GM12878 (cell line): ENCODE data around the gene OR2B2. TPM values are rescaled to one million over a fixed set of nuclear protein-coding genes. Genes with fewer than 3 reads are reported as not detected.
"Not testable (repeated sequence)": the region's sequence is repeated elsewhere in the genome, so short reads cannot be mapped to it uniquely, and the experiment has no call there.

Experiments
- ATAC-seq: fragments of 200-7000 bp; cut with Tn5 transposase; 3 replicates; pipeline ENCODE4 v1.9.1; 2020; ENCODE audit warnings: mild to moderate bottlenecking, moderate library complexity
- BruUV-seq: library from RNA; stranded (reverse); fragments of 400-500 nt; replicated peaks from 2 replicates; lab custom pipeline; 2021; lab: Mats Ljungman, UMichigan
- CTCF ChIA-PET: fragments of 300-600 bp; sonication (Branson Sonifier 250); formaldehyde crosslinking; extraction: SDS; loops from one replicate; lab custom pipeline; 2021; ENCODE audit warnings: inconsistent platforms; lab: Yijun Ruan, JAX
- POLR2A ChIA-PET: fragments of 350-600 bp; formaldehyde crosslinking; extraction: SDS; loops from one replicate; lab custom pipeline; 2021; ENCODE audit warnings: inconsistent platforms; lab: Charles Lee
- RAD21 ChIA-PET: fragments of 300-600 bp; sonication (Branson Sonifier 250); formaldehyde crosslinking; loops from one replicate; lab custom pipeline; 2023; ENCODE audit warnings: antibody characterized with exemption; ENCODE audit not compliant: unreplicated experiment; lab: Charles Lee
- SMC1A ChIA-PET: fragments of 300-600 bp; sonication (Branson Sonifier 250); formaldehyde crosslinking; loops from one replicate; lab custom pipeline; 2023; ENCODE audit not compliant: unreplicated experiment, uncharacterized antibody; lab: Charles Lee
- DNase-seq: peaks from one replicate; pipeline ENCODE4 v3.0.0-alpha.2; 2011; ENCODE audit warnings: low read depth, low spot score
- FAIRE-seq: peaks from 3 replicates; lab custom pipeline; 2011; peaks lifted over from hg19 to GRCh38; lab: Jason Lieb, UNC
- H2AFZ ChIP-seq: 2 replicates; pipeline ENCODE4 v1.6.0; 2011; ENCODE audit warnings: low read depth, low read length, control low read depth; ENCODE audit not compliant: control insufficient read depth
- H3K27ac ChIP-seq: 2 replicates; pipeline ENCODE4 v1.5.1; 2011; ENCODE audit warnings: control low read depth; ENCODE audit not compliant: control insufficient read depth, insufficient read depth
- H3K27me3 ChIP-seq, 2 experiments: replicated peaks in 1 of 2; 2 replicates each; pipeline versions ENCODE4 v1.6.0 to v1.6.1; 2011; ENCODE audit warnings: low read length in 1 of 2; ENCODE audit not compliant: control insufficient read depth in 2 of 2, insufficient read depth in 2 of 2
- H3K36me3 ChIP-seq, 2 experiments: 2 replicates each; pipeline ENCODE4 v1.5.1; 2011; ENCODE audit warnings: low read length in 1 of 2; ENCODE audit not compliant: control insufficient read depth in 2 of 2, insufficient read depth in 2 of 2
- H3K4me1 ChIP-seq: 2 replicates; pipeline ENCODE4 v1.6.1; 2011; ENCODE audit warnings: mild to moderate bottlenecking, low read length, moderate library complexity, mixed read lengths; ENCODE audit not compliant: control insufficient read depth, insufficient read depth
- H3K4me2 ChIP-seq: 2 replicates; pipeline ENCODE4 v1.6.0; 2011; ENCODE audit warnings: control low read depth; ENCODE audit not compliant: control insufficient read depth, insufficient read depth
- H3K4me3 ChIP-seq: fragments of 200-600 bp; sonication (generic); 2 replicates; pipeline ENCODE4 v1.5.1; 2016
- H3K79me2 ChIP-seq: 2 replicates; pipeline ENCODE4 v1.6.0; 2011; ENCODE audit warnings: low read length; ENCODE audit not compliant: control insufficient read depth, insufficient read depth
- H3K9ac ChIP-seq: 2 replicates; pipeline ENCODE4 v1.8.0; 2011; ENCODE audit warnings: low read length, control low read depth, mixed read lengths; ENCODE audit not compliant: control insufficient read depth, insufficient read depth
- H3K9me3 ChIP-seq: replicated peaks from 3 replicates; pipeline ENCODE4 v1.5.1; 2011; ENCODE audit warnings: mild to moderate bottlenecking, low read length; ENCODE audit not compliant: control insufficient read depth, insufficient read depth
- H4K20me1 ChIP-seq: 2 replicates; pipeline ENCODE4 v1.6.0; 2011; ENCODE audit not compliant: control insufficient read depth, insufficient read depth
- EED ChIP-seq: sonication (generic); IDR thresholded peaks from 2 replicates; pipeline ENCODE4 v1.6.1; 2016; ENCODE audit warnings: antibody characterized with exemption, low read depth
- FOXK2 ChIP-seq: fragments of 450-650 bp; IDR thresholded peaks from 2 replicates; pipeline ENCODE4 v1.6.1; 2017; ENCODE audit warnings: mild to moderate bottlenecking, moderate library complexity
- POLR2AphosphoS5 ChIP-seq: IDR thresholded peaks from 2 replicates; pipeline ENCODE4 v1.6.1; 2011; ENCODE audit warnings: mild to moderate bottlenecking, low read length, inconsistent platforms
- RAD51 ChIP-seq: fragments of 450-650 bp; IDR thresholded peaks from 2 replicates; pipeline ENCODE4 v1.6.1; 2016; ENCODE audit warnings: moderate library complexity, mild to moderate bottlenecking, inconsistent platforms
- ZNF622 ChIP-seq: fragments of 450-650 bp; IDR thresholded peaks from 2 replicates; pipeline ENCODE4 v1.6.1; 2017; ENCODE audit warnings: mild to moderate bottlenecking, inconsistent platforms
- WGBS: methylation state at CpG from one replicate; pipeline ENCODE4 v1.1.6; 2016; ENCODE audit warnings: low lambda C conversion rate; ENCODE audit not compliant: insufficient replicate concordance, insufficient coverage; ENCODE audit errors: missing lambda C conversion rate; 5-methylcytosine and 5-hydroxymethylcytosine counted together
- in situ Hi-C: fragments of 300-500 bp; cut with MboI; formaldehyde crosslinking; loops from 9 replicates; pipeline ENCODE4 v1.14.3; 2018; ENCODE audit warnings: mixed read lengths
- intact Hi-C: fragments of 100-400 bp; cut with micrococcal nuclease; formaldehyde crosslinking; loops from one replicate; pipeline ENCODE4 v1.14.2; 2022; ENCODE audit not compliant: unreplicated experiment
- polyA plus RNA-seq, 11 experiments: library from polyadenylated mRNA; depleted of rRNA in 4 of 11; unstranded in 6 of 11; stranded (reverse) in 5 of 11; fragments of >200 nt; fragmentation: Nextera tagmentation in 4 of 11; fragmentation: Illumina TruSeq in 1 of 11; extraction: Ambion mirVana in 4 of 11; extraction: Trizol in 1 of 11; gene quantifications; 1 replicate in 1 of 11; 2 replicates in 10 of 11; pipeline versions ENCODE4 v1.2.1 to v1.2.3, GENCODE V29; 2011 to 2016; ENCODE audit warnings: inconsistent platforms in 2 of 11, missing spikeins in 2 of 11, low read depth in 1 of 11
- total RNA-seq, 4 experiments: library from RNA; depleted of rRNA in 3 of 4; stranded (reverse); fragments of >200 nt in 3 of 4; fragmentation: Illumina TruSeq in 1 of 4; extraction: Trizol in 1 of 4; gene quantifications; 2 replicates each; pipeline versions ENCODE4 v1.2.1 to v1.2.3, GENCODE V29; 2013 to 2021

OR2B2 gene
- total and polyA plus RNA-seq, 10 of the 15 experiments (the other 5 are each of a cell fraction or from before 2014, with no cell fraction given): not detected

GRCh38 chr6:27931209-27931608 is 19.0 kb upstream of the OR2B2 start:
- no peaks in the 10 kb centered on the region; the same call in 2 of the 3 replicates for H3K9me3 ChIP-seq
- no peak for ATAC-seq
- no peak for DNase-seq
- SMC1A ChIA-PET: interaction anchor here (1.1 kb wide), 1 partner anchor 33 kb away, joined by 3 read pairs; no protein-coding TSS in a partner anchor
- no peaks in the 10 kb centered on the region for H3K4me1 ChIP-seq
- no peak overlapping the region for H3K4me3 ChIP-seq
- no peaks in the 10 kb centered on the region for H3K36me3 ChIP-seq
- no peak for FAIRE-seq
- no TSS peak for BruUV-seq
- H3K4me2 ChIP-seq: no peak overlapping the region
- CTCF ChIA-PET: interaction anchor here (1.1 kb wide), 1 partner anchor 26 kb away, joined by 3 read pairs; the partner anchor contains the start of gene OR2B6
- whole genome bisulfite sequencing: 30% methylated on average over 2 of the region's 2 CpGs
- intact Hi-C loops: no loop called here
- TF ChIP-seq POLR2AphosphoS5 (no peak), EED (no peak), FOXK2 (no peak), RAD51 (no peak), ZNF622 (no peak)
- TF ChIP-seq, all 136 proteins: peak for 0
- Histone ChIP-seq H3K27me3 (no peaks in the 10 kb centered on the region), H3K27ac (no peak overlapping the region), H2AFZ (no peak overlapping the region), H3K9ac (no peak overlapping the region), H4K20me1 (no peaks in the 10 kb centered on the region), H3K79me2 (no peaks in the 10 kb centered on the region)
- in situ Hi-C loops: no loop called here
- RAD21 ChIA-PET: no interaction called here
- POLR2A ChIA-PET: no interaction called here

- RAD21 ChIA-PET, H3K9me3 ChIP-seq, H3K36me3 ChIP-seq, SMC1A ChIA-PET, POLR2A ChIA-PET, BruUV-seq, H2AFZ ChIP-seq, H4K20me1 ChIP-seq, H3K4me3 ChIP-seq, ATAC-seq, intact Hi-C loops, H3K4me2 ChIP-seq, H3K27ac ChIP-seq, in situ Hi-C loops, DNase-seq, H3K79me2 ChIP-seq, FAIRE-seq, CTCF ChIA-PET, H3K27me3 ChIP-seq, H3K9ac ChIP-seq, H3K4me1 ChIP-seq: not testable (repeated sequence)
- 31% methylated on average over 5 of the region's 5 CpGs for WGBS
Measured at GRCh38 chr6:27929930-27930329, 17.7 kb upstream of the OR2B2 start.

GRCh38 chr6:27928041-27928440 is 15.8 kb upstream of the OR2B2 start:
- RAD21 ChIA-PET, H3K27me3 ChIP-seq, H2AFZ ChIP-seq, in situ Hi-C loops, H3K4me2 ChIP-seq, H4K20me1 ChIP-seq, H3K79me2 ChIP-seq, H3K9ac ChIP-seq, H3K36me3 ChIP-seq, FAIRE-seq, H3K4me1 ChIP-seq, ATAC-seq, H3K9me3 ChIP-seq, BruUV-seq, H3K27ac ChIP-seq, H3K4me3 ChIP-seq, DNase-seq, intact Hi-C loops: not testable (repeated sequence)
- ChIA-PET POLR2A (interaction anchor here (0.7 kb wide), 1 partner anchor 1454 kb away, joined by 3 read pairs; no protein-coding TSS in a partner anchor), SMC1A (interaction anchor here (0.6 kb wide), 1 partner anchor 21 kb away, joined by 3 read pairs; no protein-coding TSS in a partner anchor), CTCF (interaction anchor here (0.6 kb wide), 1 partner anchor 15 kb away, joined by 3 read pairs; no protein-coding TSS in a partner anchor)
- WGBS: 100% methylated on average over 2 of the region's 2 CpGs
